Psoas muscle (tissue), 8 donors: ENCODE data around the gene EMX1. TPM values are rescaled to one million over a fixed set of nuclear protein-coding genes. Genes with fewer than 3 reads are reported as not detected.

Source experiments
- ATAC-seq, 4 donors: fragments of 200-7000 bp; cut with Tn5 transposase; one replicate each; pipeline ENCODE4 v1.9.1; 2020; ENCODE audit warnings: moderate library complexity in 3 of 4, mild to moderate bottlenecking in 2 of 4
- DNase-seq, 2 donors: peaks; one replicate each; pipeline ENCODE4 v3.0.0-alpha.2; 2020
- H3K27ac ChIP-seq: fragments of 200-600 bp; one replicate; pipeline ENCODE4 v1.8.0; 2022
- H3K27me3 ChIP-seq, 3 donors: fragments of 200-600 bp in 1 of 3; one replicate each; pipeline versions ENCODE4 v1.6.1 to v1.8.0; 2013 to 2022; ENCODE audit warnings: low read length in 2 of 3, mild to moderate bottlenecking in 2 of 3, moderate library complexity in 1 of 3; ENCODE audit not compliant: insufficient read depth in 3 of 3
- H3K36me3 ChIP-seq, 2 donors: fragments of 200-600 bp in 1 of 2; one replicate each; pipeline versions ENCODE4 v1.6.1 to v1.8.0; 2013 to 2022; ENCODE audit warnings: low read depth in 1 of 2, mild to moderate bottlenecking in 1 of 2, moderate library complexity in 1 of 2; ENCODE audit not compliant: insufficient read depth in 1 of 2
- H3K4me1 ChIP-seq: fragments of 200-600 bp; one replicate; pipeline ENCODE4 v1.8.0; 2022
- H3K4me3 ChIP-seq: fragments of 200-600 bp; one replicate; pipeline ENCODE4 v1.8.0; 2022; ENCODE audit warnings: mild to moderate bottlenecking
- H3K9me3 ChIP-seq: fragments of 200-600 bp; one replicate; pipeline ENCODE4 v1.8.0; 2022
- WGBS, 3 donors: extraction: QIAGEN DNeasy Blood & Tissue Kit; methylation state at CpG; one replicate each; pipeline versions ENCODE4 v1.1.6 to v1.1.7; 2013; 5-methylcytosine and 5-hydroxymethylcytosine counted together
- intact Hi-C, 2 donors: fragments of 100-400 bp; cut with DNase I; formaldehyde crosslinking; loops; one replicate each; pipeline versions ENCODE4 v1.11.0 to v1.14.2; 2022
- polyA plus RNA-seq, 3 donors: library from polyadenylated mRNA; stranded (reverse); fragments of 200-250 nt; gene quantifications; one replicate each; pipeline ENCODE4 v1.2.3, GENCODE V29; 2013
- total RNA-seq, 4 donors: library from RNA; stranded (reverse); fragmentation: NEBNext Ultra II Directional in 2 of 4; extraction: Animal tissue kit (Norgen Biotek cat#: 25700) in 2 of 4; gene quantifications; one replicate each; pipeline versions ENCODE4 v1.2.1 to v1.2.4, GENCODE V29; 2021 to 2023
- TF ChIP-seq, protein P1 (sequence below): fragments of 200-600 bp; IDR thresholded peaks from one replicate; pipeline ENCODE4 v1.8.0; 2022; ENCODE audit warnings: antibody characterized with exemption
- donor health status: healthy with polysubstance abuse.
- donor health status: DM: no; HTN: no; CAD: no; lungs with moderate emphysema.
- donor health status: Bipolar disorder and iron deficiency.
- donor health status: healthy.
- donor health status: DM: yes; HTN: yes; CAD: no.
- donor health status: DM: no; HTN: no; CAD: no.
- donor health status: DM: no; HTN: no; CAD: no.
- donor health status: DM: yes; HTN: yes; CAD: no.

Gene EMX1
- total and polyA plus RNA-seq, 7 donors = 0.01 TPM; not detected in 6

DNA sequence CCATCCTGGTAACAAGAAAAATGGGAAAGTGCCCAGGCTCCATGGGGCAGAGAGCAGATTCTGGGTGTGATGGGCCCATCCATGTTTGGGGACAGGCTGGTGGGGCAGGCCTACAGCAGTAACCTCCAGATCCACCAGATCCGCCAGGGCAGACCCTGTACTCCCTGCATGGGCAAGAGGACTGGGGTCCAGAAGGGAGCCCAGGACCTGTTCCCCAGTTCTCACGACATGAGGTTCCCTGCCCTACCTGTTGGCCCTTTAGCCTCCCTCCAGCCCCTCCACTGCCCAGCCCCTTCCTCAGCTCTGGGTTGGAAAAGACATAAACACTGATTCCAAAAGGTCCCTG lies 38.7 kb downstream of the EMX1 start:
- Histone ChIP-seq H3K27me3 (no peaks in the 10 kb centered on the region), H3K27ac (no peak overlapping the region), H3K36me3 (peaks cover 0 to 17% of the 10 kb centered on the region in 2 donors), H3K4me3 (no peak overlapping the region), H3K9me3 (no peaks in the 10 kb centered on the region), H3K4me1 (no peaks in the 10 kb centered on the region)
- 96 to 100% (median 100%) methylated on average over 2 of the region's 2 CpGs for WGBS, 3 donors
- intact Hi-C loops = no loop called here
- DNase-seq = no peak
- TF ChIP-seq, protein P1, sequence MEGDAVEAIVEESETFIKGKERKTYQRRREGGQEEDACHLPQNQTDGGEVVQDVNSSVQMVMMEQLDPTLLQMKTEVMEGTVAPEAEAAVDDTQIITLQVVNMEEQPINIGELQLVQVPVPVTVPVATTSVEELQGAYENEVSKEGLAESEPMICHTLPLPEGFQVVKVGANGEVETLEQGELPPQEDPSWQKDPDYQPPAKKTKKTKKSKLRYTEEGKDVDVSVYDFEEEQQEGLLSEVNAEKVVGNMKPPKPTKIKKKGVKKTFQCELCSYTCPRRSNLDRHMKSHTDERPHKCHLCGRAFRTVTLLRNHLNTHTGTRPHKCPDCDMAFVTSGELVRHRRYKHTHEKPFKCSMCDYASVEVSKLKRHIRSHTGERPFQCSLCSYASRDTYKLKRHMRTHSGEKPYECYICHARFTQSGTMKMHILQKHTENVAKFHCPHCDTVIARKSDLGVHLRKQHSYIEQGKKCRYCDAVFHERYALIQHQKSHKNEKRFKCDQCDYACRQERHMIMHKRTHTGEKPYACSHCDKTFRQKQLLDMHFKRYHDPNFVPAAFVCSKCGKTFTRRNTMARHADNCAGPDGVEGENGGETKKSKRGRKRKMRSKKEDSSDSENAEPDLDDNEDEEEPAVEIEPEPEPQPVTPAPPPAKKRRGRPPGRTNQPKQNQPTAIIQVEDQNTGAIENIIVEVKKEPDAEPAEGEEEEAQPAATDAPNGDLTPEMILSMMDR = no peak
- ATAC-seq = no peak

DNA sequence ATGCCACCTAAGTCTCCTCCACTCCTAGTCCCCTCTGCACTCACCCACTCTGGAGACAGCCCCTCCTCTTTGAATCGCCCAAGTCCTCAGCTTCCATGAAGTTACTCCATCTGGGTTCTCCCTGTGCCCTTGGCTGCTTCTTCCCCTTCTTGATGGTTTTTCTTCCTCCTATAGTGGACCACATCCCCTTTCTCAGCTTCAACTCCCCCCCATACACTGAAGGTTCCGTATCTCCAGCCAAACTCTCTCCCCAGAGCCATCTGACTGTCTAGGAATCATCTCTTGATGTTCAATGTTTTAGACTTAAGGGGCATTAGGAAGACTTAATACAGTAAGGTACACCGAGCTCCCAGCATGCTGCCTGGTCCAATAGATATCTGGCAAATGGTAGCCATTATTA lies 39.6 kb downstream of the EMX1 start:
- intact Hi-C loops = no loop called here

DNA sequence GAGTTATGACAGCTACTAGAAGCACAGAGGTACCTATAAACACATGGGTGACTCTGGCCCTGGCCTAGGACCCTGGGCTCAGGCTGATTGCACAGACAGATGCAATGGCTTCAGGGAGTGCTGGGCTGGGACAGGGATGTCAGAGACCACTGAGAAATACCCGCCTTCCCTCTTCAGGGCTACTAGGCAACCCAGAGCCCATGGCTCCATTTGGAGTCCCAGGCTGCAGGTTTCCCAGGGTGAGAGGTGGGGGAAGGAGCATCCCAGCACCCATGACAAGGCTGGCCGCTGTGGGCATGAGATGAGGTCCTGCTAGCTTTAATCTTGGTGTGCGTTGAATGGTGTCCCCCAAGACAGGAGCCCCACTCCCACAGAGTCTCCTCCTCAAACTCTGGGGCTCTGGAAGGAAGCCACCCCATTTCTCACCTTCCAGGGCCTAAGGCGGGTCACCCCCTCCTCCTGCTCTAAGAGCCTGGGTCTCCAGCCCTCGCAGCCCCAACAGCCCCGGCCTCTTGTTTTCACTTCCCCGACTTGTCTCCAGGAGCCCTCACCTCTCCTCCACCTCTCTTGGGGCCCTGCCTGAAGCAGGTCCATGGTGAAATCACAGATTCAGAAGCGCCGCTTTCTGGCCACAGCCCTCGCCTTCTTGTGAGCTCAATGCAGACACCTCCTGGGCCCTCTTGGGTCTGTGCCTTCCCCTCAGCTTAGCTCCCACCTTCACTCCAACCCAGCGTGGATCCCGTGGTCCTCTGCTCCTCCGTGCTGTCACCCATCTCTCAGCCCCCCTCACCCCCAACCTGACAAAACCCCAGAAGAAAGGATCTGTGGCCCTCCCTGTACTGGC lies 41.4 kb downstream of the EMX1 start:
- WGBS, 3 donors = 94 to 96% (median 95%) methylated on average over 13 of the region's 13 CpGs
- TF ChIP-seq, protein P1 = no peak
- Histone ChIP-seq H3K9me3 (no peaks in the 10 kb centered on the region), H3K27ac (no peak overlapping the region), H3K27me3 (no peaks in the 10 kb centered on the region), H3K4me3 (no peak overlapping the region), H3K4me1 (no peaks in the 10 kb centered on the region), H3K36me3 (peaks cover 0 to 21% of the 10 kb centered on the region in 2 donors)
- intact Hi-C loops = no loop called here
- DNase-seq (peak in 1 of 2 donors; percentile 32), ATAC-seq (no peak)

More for the DNA sequence above, 39.6 kb downstream of the EMX1 start:
- Histone ChIP-seq H3K27me3 (no peaks in the 10 kb centered on the region), H3K9me3 (no peaks in the 10 kb centered on the region), H3K27ac (no peak overlapping the region), H3K36me3 (peaks cover 0 to 21% of the 10 kb centered on the region in 2 donors), H3K4me1 (no peaks in the 10 kb centered on the region), H3K4me3 (no peak overlapping the region)
- 90 to 98% (median 93%) methylated on average over 3 of the region's 3 CpGs for WGBS, 3 donors
- no peak for ATAC-seq
- TF ChIP-seq, protein P1 = no peak
- no peak for DNase-seq

DNA sequence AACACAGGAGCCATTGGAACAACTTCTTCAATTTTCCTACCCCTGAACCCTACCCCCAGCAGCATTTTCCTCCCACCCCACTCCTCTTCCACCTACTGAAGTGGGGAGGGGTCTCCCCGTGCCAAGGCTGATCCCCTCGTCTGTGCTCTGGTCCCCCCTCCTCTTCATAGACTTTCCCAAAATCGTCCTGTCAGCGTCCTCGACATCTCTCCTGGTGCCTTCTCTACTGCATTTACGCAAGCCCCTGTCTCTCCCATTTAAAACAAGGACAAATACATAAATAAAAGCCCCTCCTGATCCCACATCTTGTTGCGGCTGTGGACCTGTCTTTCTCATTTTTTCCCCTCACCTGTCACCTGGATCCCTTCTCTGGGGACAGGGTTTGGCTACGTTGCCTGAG lies 42.2 kb downstream of the EMX1 start:
- ATAC-seq = no peak
- Histone ChIP-seq H3K9me3 (no peaks in the 10 kb centered on the region), H3K27ac (no peak overlapping the region), H3K27me3 (no peaks in the 10 kb centered on the region), H3K4me1 (no peaks in the 10 kb centered on the region), H3K4me3 (no peak overlapping the region), H3K36me3 (peaks cover 0 to 21% of the 10 kb centered on the region in 2 donors)
- TF ChIP-seq, protein P1 = no peak
- intact Hi-C loops = no loop called here
- DNase-seq = peak in 1 of 2 donors; percentile 8
- 92 to 96% (median 95%) methylated on average over 8 of the region's 8 CpGs for WGBS, 3 donors
